Measurements from ENCODE around the gene ALDH16A1.

DNA sequence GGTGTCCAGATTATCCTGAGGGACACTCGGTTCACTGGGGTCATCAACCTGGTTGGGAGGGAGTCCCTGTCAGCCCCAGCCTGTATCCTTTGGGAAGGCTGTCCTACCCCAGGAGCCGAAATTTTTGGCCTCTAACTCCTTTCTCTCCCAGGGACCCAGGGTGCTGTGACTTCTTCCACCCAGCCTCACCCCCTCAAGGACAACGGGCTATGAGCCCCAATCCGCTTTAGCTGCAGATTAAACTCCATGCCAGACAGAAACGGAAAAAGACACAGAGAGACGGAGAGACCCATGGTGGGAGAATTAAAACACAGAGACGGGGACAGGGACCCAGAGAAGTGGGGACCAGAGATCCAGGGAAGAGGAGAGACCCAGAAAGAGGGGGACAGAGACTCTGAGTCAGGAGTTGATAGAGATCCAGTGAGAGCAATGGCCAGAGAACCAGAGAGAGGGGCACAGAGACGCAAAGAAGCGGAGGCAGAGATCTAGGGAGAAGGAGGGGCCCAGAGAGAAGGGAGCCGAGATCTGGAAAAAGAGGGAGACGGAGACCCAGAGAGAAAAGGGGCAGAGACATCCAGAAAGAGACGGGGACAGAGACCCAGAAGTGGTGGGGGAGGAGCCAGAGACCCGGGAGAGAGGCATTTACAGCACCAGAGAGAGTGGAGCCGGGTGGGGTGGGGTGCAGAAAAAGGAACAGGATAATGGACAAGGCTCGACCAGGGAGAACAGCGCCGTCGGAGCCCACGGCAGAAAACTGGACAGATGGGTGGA, 12.4 kb upstream of the ALDH16A1 start:
- no peak for TF ChIP-seq POLR2A (IDR thresholded peaks at IDR 0.05)
- TF ChIP-seq, protein P1, sequence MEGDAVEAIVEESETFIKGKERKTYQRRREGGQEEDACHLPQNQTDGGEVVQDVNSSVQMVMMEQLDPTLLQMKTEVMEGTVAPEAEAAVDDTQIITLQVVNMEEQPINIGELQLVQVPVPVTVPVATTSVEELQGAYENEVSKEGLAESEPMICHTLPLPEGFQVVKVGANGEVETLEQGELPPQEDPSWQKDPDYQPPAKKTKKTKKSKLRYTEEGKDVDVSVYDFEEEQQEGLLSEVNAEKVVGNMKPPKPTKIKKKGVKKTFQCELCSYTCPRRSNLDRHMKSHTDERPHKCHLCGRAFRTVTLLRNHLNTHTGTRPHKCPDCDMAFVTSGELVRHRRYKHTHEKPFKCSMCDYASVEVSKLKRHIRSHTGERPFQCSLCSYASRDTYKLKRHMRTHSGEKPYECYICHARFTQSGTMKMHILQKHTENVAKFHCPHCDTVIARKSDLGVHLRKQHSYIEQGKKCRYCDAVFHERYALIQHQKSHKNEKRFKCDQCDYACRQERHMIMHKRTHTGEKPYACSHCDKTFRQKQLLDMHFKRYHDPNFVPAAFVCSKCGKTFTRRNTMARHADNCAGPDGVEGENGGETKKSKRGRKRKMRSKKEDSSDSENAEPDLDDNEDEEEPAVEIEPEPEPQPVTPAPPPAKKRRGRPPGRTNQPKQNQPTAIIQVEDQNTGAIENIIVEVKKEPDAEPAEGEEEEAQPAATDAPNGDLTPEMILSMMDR (IDR thresholded peaks at IDR 0.05), result no peak

All from body of pancreas (tissue), 4 donors.